ENCODE results near the gene MBD1.
"Not testable (repeated sequence)": the region's sequence is repeated elsewhere in the genome, so short reads cannot be mapped to it uniquely, and the experiment has no call there.

GRCh38 chr18:50241768-50242167 is 39.6 kb downstream of the MBD1 start:
- not testable (repeated sequence) for TF ChIP-seq EZH2 (IDR thresholded peaks at IDR 0.05; ENCODE audit: borderline replicate concordance, low read depth, low read length, poor library complexity, severe bottlenecking)
- TF ChIP-seq, protein P1, sequence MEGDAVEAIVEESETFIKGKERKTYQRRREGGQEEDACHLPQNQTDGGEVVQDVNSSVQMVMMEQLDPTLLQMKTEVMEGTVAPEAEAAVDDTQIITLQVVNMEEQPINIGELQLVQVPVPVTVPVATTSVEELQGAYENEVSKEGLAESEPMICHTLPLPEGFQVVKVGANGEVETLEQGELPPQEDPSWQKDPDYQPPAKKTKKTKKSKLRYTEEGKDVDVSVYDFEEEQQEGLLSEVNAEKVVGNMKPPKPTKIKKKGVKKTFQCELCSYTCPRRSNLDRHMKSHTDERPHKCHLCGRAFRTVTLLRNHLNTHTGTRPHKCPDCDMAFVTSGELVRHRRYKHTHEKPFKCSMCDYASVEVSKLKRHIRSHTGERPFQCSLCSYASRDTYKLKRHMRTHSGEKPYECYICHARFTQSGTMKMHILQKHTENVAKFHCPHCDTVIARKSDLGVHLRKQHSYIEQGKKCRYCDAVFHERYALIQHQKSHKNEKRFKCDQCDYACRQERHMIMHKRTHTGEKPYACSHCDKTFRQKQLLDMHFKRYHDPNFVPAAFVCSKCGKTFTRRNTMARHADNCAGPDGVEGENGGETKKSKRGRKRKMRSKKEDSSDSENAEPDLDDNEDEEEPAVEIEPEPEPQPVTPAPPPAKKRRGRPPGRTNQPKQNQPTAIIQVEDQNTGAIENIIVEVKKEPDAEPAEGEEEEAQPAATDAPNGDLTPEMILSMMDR (conservative IDR thresholded peaks at IDR 0.05; ENCODE audit: low read depth, low read length): not testable (repeated sequence)

All from A673 (cell line).